Lung (tissue), 12 donors: ENCODE results near the gene SUGCT. TPM values are rescaled to one million over a fixed set of nuclear protein-coding genes. Genes with fewer than 3 reads are reported as not detected.

Source experiments
- ATAC-seq: fragments of 200-7000 bp; cut with Tn5 transposase; one replicate; pipeline ENCODE4 v1.9.1; 2020; ENCODE audit warnings: moderate number of reproducible peaks; ENCODE audit not compliant: insufficient read depth, low FRiP score
- DNase-seq, 3 donors: peaks; one replicate each; pipeline ENCODE4 v3.0.0-alpha.2; 2013 to 2017
- H3K27ac ChIP-seq, 2 donors: one replicate each; pipeline ENCODE4 v1.5.1; 2013; ENCODE audit warnings: mild to moderate bottlenecking in 2 of 2, moderate library complexity in 2 of 2, control low read depth in 1 of 2, inconsistent platforms in 1 of 2, low read depth in 1 of 2, low read length in 1 of 2
- H3K27me3 ChIP-seq, 3 donors: one replicate each; pipeline ENCODE4 v1.5.1; 2013; ENCODE audit warnings: low read length in 2 of 3; ENCODE audit not compliant: control insufficient read depth in 3 of 3, insufficient read depth in 3 of 3
- H3K36me3 ChIP-seq, 4 donors: one replicate each; pipeline ENCODE4 v1.5.1; 2013; ENCODE audit warnings: low read length in 4 of 4, mild to moderate bottlenecking in 1 of 4, moderate library complexity in 1 of 4; ENCODE audit not compliant: control insufficient read depth in 4 of 4, insufficient read depth in 4 of 4
- H3K4me1 ChIP-seq, 5 donors: one replicate each; pipeline ENCODE4 v1.5.1; 2013; ENCODE audit warnings: low read length in 5 of 5, mild to moderate bottlenecking in 2 of 5, moderate library complexity in 1 of 5; ENCODE audit not compliant: control insufficient read depth in 5 of 5, insufficient read depth in 5 of 5
- H3K4me3 ChIP-seq: one replicate; pipeline ENCODE4 v1.5.1; 2013; ENCODE audit warnings: mild to moderate bottlenecking, control low read depth, moderate library complexity
- H3K9ac ChIP-seq, 2 donors: one replicate each; pipeline ENCODE4 v1.5.1; 2013; ENCODE audit warnings: low read length in 2 of 2, control low read depth in 1 of 2; ENCODE audit not compliant: insufficient read depth in 1 of 2
- H3K9me3 ChIP-seq, 4 donors: one replicate each; pipeline ENCODE4 v1.5.1; 2013; ENCODE audit warnings: low read length in 3 of 4, mild to moderate bottlenecking in 1 of 4, moderate library complexity in 1 of 4; ENCODE audit not compliant: control insufficient read depth in 4 of 4, insufficient read depth in 3 of 4
- CTCF ChIP-seq: IDR thresholded peaks from 2 replicates; pipeline ENCODE4 v1.5.1; 2012; ENCODE audit warnings: mild to moderate bottlenecking; ENCODE audit errors: control extremely low read depth, extremely low read depth
- WGBS, 2 donors: extraction: QIAGEN DNeasy Blood & Tissue Kit; methylation state at CpG; one replicate each; pipeline ENCODE4 v1.1.7; 2013; 5-methylcytosine and 5-hydroxymethylcytosine counted together
- polyA plus RNA-seq, 2 donors: library from polyadenylated mRNA; stranded (reverse); fragments of 200-250 nt; gene quantifications; one replicate each; pipeline ENCODE4 v1.2.1, GENCODE V29; 2013
- total RNA-seq, 2 donors: library from RNA; depleted of rRNA in 1 of 2; stranded (reverse); fragments of >200 nt in 1 of 2; gene quantifications; one replicate each; pipeline ENCODE4 v1.2.1, GENCODE V29; 2014 to 2021
- donor health status: control.
- donor health status: control.
- donor health status: Bipolar disorder and iron deficiency.
- donor health status: healthy.
- donor health status: DM: yes; HTN: yes; CAD: no.

SUGCT gene
- total and polyA plus RNA-seq, 4 donors = 0.23 to 4.2 (median 1.8) TPM

GRCh38 chr7:40237731-40238130 lies 102.9 kb downstream of the SUGCT start:
- no peak overlapping the region for H3K4me3 ChIP-seq
- H3K36me3 ChIP-seq = no peaks in the 10 kb centered on the region
- DNase-seq (no peak), ATAC-seq (no peak)
- no peaks in the 10 kb centered on the region for H3K27me3 ChIP-seq
- 86 to 100% methylated on average over 1 of the region's 1 CpG for WGBS, 2 donors
- no peaks in the 10 kb centered on the region for H3K9me3 ChIP-seq
- H3K9ac ChIP-seq = no peak overlapping the region
- H3K27ac ChIP-seq = no peak overlapping the region
- TF ChIP-seq CTCF = no peak
- no peaks in the 10 kb centered on the region for H3K4me1 ChIP-seq

DNA sequence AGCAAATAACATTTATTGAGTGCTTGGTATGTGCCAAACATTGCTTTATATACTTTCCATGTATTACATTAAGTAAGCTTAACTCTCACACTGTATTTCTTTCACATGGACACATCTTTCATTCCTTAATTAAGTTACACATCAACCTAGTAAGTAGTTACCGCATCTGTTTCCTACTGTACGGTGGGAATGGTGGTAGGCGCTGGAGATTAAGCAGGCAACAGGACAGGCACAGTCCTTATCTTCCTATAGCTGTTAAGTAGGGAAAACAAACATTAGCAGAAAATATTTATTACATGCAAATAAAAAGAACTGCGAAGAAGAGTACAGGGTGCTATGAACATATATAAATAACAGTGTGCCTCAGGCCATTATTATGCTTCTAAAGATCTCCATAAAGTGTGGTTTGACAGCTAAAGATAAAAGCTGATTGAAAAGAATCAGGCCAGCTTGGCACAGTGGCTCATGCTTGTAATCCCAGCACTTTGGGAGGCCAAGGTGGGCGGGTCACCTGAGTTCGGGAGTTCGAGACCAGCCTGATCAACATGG lies 105.0 kb downstream of the SUGCT start:
- H3K9me3 ChIP-seq = no peaks in the 10 kb centered on the region
- no peaks in the 10 kb centered on the region for H3K4me1 ChIP-seq
- WGBS, 2 donors = 88 to 92% methylated on average over 7 of the region's 7 CpGs
- H3K27ac ChIP-seq = no peak overlapping the region
- TF ChIP-seq CTCF = no peak
- no peak for DNase-seq
- H3K9ac ChIP-seq = no peak overlapping the region
- ATAC-seq = no peak
- no peaks in the 10 kb centered on the region for H3K36me3 ChIP-seq
- H3K27me3 ChIP-seq = no peaks in the 10 kb centered on the region
- no peak overlapping the region for H3K4me3 ChIP-seq

DNA sequence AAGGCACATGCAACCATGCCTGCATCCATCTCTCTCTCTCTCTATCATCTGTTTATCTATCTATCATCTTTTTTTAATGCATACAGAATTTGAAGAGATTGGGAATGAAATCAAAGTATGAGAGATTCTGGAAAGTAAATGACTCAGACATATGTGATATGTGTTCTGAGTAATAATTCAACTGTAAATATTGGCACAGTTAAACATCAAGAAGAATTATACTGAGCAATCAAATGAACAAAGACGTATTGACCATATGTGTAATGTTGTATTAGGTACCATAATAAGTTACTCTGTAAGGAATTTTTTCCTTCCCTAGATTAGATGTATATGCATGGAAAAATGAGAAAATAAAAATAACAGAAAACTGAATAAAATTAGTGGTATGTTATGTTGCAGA lies 108.3 kb downstream of the SUGCT start:
- H3K4me3 ChIP-seq = no peak overlapping the region
- H3K4me1 ChIP-seq = no peaks in the 10 kb centered on the region
- H3K27ac ChIP-seq = no peak overlapping the region
- WGBS, 2 donors = 84 to 92% methylated on average over 1 of the region's 1 CpG
- no peak for DNase-seq
- no peak for TF ChIP-seq CTCF
- H3K36me3 ChIP-seq = no peaks in the 10 kb centered on the region
- no peaks in the 10 kb centered on the region for H3K9me3 ChIP-seq
- ATAC-seq = no peak
- no peaks in the 10 kb centered on the region for H3K27me3 ChIP-seq
- no peak overlapping the region for H3K9ac ChIP-seq

GRCh38 chr7:40244226-40244625 lies 109.4 kb downstream of the SUGCT start:
- Histone ChIP-seq H3K9me3 (no peaks in the 10 kb centered on the region), H3K27ac (no peak overlapping the region), H3K4me3 (no peak overlapping the region), H3K27me3 (no peaks in the 10 kb centered on the region), H3K36me3 (no peaks in the 10 kb centered on the region), H3K4me1 (no peaks in the 10 kb centered on the region), H3K9ac (no peak overlapping the region)
- TF ChIP-seq CTCF = no peak
- DNase-seq = no peak
- ATAC-seq = no peak
- WGBS, 2 donors = 78 to 82% methylated on average over 4 of the region's 4 CpGs
